Adrenal gland (tissue), 5 donors: Measurements from ENCODE around the gene GLMN.

Source experiments
- POLR2A ChIP-seq, 2 donors: fragments of 450-650 bp; IDR thresholded peaks; one replicate each; pipeline ENCODE4 v1.6.1; 2017; ENCODE audit warnings: antibody characterized with exemption in 2 of 2, mild to moderate bottlenecking in 2 of 2, moderate library complexity in 1 of 2
- TF ChIP-seq, protein P1 (sequence below), 6 experiments: fragments of 450-650 bp in 4 of 6; fragments of 200-600 bp in 2 of 6; sonication (generic) in 1 of 6; IDR thresholded peaks; 1 replicate in 5 of 6; 2 replicates in 1 of 6; pipeline versions ENCODE4 v1.5.1 to v1.8.0; 2016 to 2021; ENCODE audit warnings: antibody characterized with exemption in 6 of 6, mild to moderate bottlenecking in 2 of 6, moderate library complexity in 1 of 6
- donor health status: DM: no; HTN: no; CAD: no.

DNA sequence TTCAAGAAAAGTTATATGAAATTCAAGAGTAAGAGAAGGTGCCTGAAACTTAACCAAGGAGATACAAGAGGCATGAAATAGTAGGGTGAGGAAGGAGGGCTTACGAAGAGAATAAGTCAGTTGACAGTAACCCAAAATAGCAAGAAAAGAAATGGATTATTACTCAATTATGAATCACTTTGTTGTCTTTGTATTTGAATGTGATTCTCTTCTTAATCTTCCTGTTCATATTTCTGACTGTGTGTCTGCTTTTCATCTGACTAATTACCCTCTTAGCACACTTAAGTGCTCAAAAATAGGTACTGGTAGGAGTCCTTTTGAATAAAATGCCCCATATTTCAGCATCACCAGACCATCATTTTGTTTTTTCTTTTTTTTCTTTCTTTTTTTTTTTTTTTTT lies 39.4 kb downstream of the GLMN start:
- TF ChIP-seq, protein P1, sequence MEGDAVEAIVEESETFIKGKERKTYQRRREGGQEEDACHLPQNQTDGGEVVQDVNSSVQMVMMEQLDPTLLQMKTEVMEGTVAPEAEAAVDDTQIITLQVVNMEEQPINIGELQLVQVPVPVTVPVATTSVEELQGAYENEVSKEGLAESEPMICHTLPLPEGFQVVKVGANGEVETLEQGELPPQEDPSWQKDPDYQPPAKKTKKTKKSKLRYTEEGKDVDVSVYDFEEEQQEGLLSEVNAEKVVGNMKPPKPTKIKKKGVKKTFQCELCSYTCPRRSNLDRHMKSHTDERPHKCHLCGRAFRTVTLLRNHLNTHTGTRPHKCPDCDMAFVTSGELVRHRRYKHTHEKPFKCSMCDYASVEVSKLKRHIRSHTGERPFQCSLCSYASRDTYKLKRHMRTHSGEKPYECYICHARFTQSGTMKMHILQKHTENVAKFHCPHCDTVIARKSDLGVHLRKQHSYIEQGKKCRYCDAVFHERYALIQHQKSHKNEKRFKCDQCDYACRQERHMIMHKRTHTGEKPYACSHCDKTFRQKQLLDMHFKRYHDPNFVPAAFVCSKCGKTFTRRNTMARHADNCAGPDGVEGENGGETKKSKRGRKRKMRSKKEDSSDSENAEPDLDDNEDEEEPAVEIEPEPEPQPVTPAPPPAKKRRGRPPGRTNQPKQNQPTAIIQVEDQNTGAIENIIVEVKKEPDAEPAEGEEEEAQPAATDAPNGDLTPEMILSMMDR (IDR thresholded peaks at IDR 0.05) = no peak
- no peak for TF ChIP-seq POLR2A (IDR thresholded peaks at IDR 0.05)
